RPMI7951 (cell line): ENCODE results near the gene COX19. TPM values are rescaled to one million over a fixed set of nuclear protein-coding genes. Genes with fewer than 3 reads are reported as not detected.

Source experiments
- DNase-seq: peaks from one replicate; pipeline ENCODE4 v3.0.0-alpha.2; 2012; ENCODE audit warnings: low read depth
- total RNA-seq: library from RNA; depleted of rRNA; stranded (reverse); fragments of >200 nt; shearing (Covaris generic); gene quantifications from 2 replicates; pipeline ENCODE4 v1.2.3, GENCODE V29; 2014

The COX19 gene
- total RNA-seq, 1 experiment from 2014 or later, result 7.1 TPM

- DNase-seq, result no peak
Observed at GRCh38 chr7:979151-979550, 3.8 kb upstream of the COX19 start.

- DNase-seq, result no peak
Observed at GRCh38 chr7:978416-979091, 3.2 kb upstream of the COX19 start.

GRCh38 chr7:978049-978346 lies 2.6 kb upstream of the COX19 start:
- no peak for DNase-seq

GRCh38 chr7:977326-978048 lies 2.1 kb upstream of the COX19 start:
- DNase-seq, result peak; percentile 58

GRCh38 chr7:976901-977325 lies 1.6 kb upstream of the COX19 start:
- DNase-seq, result no peak

GRCh38 chr7:975702-976473 lies 539 bp upstream of the COX19 start:
- no peak for DNase-seq

- DNase-seq, result no peak
Observed at GRCh38 chr7:974172-974571, 1.2 kb downstream of the COX19 start.

GRCh38 chr7:973312-973711 lies 2.0 kb downstream of the COX19 start:
- DNase-seq, result no peak

GRCh38 chr7:972676-973309 lies 2.6 kb downstream of the COX19 start:
- DNase-seq, result no peak

GRCh38 chr7:972110-972509 lies 3.2 kb downstream of the COX19 start:
- no peak for DNase-seq

GRCh38 chr7:970744-971143 lies 4.6 kb downstream of the COX19 start:
- DNase-seq, result no peak

- DNase-seq, result no peak
Observed at GRCh38 chr7:969403-969802, 5.9 kb downstream of the COX19 start.

- DNase-seq, result no peak
Observed at GRCh38 chr7:968205-969105, 6.9 kb downstream of the COX19 start.

GRCh38 chr7:967361-968082 lies 7.8 kb downstream of the COX19 start:
- no peak for DNase-seq

- DNase-seq, result no peak
Observed at GRCh38 chr7:966291-967069, 8.9 kb downstream of the COX19 start.

GRCh38 chr7:964401-965231 lies 10.7 kb downstream of the COX19 start:
- peak; percentile 47 for DNase-seq

GRCh38 chr7:963236-964078 lies 11.9 kb downstream of the COX19 start:
- no peak for DNase-seq
